D721Med (cell line): ENCODE measurements around the gene CSTB.

Source experiments
- DNase-seq: peaks from one replicate; pipeline ENCODE4 v3.0.0; 2011; ENCODE audit warnings: low spot score; ENCODE audit not compliant: insufficient read length
- FAIRE-seq: peaks from 2 replicates; lab custom pipeline; 2011; peaks lifted over from hg19 to GRCh38; lab: Jason Lieb, UNC
- TF ChIP-seq, protein P1 (sequence below): IDR thresholded peaks from 2 replicates; pipeline ENCODE4 v1.5.1; 2012; ENCODE audit warnings: mild to moderate bottlenecking, control low read depth; ENCODE audit not compliant: insufficient read depth; ENCODE audit errors: missing control alignments

CSTB gene

DNA sequence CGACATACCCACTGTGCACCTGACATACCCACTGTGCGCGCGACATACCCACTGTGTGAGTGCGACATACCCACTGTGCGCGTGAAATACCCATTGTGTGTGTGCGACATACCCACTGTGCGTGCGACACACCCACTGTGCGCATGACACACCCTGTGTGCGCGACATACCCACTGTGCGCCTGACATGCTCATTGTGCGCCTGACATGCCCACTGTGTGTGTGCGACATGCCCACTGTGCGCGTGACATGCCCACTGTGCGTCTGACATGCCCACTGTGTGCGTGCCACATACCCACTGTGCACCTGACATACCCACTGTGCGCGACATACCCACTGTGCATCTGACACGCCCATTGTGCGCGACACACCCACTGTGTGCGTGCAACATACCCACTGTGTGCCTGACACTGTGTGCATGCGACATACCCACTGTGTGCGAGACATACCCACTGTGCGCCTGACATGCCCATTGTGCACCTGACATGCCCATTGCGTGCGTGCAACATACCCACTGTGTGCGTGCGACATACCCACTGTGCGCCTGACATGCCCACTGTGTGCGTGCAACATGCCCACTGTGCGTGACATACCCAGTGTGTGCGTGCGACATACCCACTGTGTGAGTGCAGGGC, 10.8 kb upstream of the CSTB start:
- DNase-seq (no peak), FAIRE-seq (no peak)
- TF ChIP-seq, protein P1, sequence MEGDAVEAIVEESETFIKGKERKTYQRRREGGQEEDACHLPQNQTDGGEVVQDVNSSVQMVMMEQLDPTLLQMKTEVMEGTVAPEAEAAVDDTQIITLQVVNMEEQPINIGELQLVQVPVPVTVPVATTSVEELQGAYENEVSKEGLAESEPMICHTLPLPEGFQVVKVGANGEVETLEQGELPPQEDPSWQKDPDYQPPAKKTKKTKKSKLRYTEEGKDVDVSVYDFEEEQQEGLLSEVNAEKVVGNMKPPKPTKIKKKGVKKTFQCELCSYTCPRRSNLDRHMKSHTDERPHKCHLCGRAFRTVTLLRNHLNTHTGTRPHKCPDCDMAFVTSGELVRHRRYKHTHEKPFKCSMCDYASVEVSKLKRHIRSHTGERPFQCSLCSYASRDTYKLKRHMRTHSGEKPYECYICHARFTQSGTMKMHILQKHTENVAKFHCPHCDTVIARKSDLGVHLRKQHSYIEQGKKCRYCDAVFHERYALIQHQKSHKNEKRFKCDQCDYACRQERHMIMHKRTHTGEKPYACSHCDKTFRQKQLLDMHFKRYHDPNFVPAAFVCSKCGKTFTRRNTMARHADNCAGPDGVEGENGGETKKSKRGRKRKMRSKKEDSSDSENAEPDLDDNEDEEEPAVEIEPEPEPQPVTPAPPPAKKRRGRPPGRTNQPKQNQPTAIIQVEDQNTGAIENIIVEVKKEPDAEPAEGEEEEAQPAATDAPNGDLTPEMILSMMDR = no peak

DNA sequence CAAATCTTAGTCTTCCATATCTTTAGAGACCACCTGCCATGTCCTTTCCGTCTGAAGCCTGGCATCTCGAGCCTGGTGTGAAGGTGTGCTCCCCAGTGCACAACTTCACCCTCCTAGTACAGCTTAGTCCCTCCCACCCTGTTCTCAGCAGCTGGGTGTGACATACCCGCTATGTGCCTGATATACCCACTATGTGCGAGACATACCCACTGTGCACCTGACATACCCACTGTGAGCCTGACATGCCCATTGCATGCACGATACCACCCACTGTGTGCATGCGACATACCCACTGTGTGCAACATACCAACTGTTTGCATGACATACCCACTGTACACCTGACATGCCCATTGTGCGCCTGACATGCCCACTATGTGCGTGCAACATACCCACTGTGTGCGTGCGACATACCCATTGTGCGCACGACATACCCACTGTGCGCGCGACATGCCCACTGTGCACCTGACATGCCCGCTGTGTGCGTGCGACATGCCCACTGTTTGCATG, 10.2 kb upstream of the CSTB start:
- no peak for DNase-seq
- TF ChIP-seq, protein P1 = no peak
- no peak for FAIRE-seq

DNA sequence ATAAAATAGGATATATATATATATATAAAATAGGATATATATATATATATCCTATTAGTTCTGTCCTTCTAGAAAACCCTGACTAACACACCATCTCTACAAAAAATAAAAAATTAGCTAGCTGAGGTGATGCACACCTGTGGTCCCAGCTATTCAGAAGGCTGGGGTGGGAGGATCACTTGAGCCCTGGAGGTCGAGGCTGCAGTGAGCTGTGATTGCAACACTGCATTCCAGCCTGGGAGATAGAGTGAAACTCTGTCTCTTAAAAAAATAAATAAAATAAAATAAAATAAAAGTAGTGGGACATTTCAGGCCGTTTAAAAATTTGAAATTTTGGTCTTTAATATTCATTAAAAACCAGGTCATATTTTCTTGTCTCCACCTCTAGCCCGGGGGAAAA, 9.0 kb upstream of the CSTB start:
- TF ChIP-seq, protein P1 = no peak
- DNase-seq (no peak), FAIRE-seq (no peak)

DNA sequence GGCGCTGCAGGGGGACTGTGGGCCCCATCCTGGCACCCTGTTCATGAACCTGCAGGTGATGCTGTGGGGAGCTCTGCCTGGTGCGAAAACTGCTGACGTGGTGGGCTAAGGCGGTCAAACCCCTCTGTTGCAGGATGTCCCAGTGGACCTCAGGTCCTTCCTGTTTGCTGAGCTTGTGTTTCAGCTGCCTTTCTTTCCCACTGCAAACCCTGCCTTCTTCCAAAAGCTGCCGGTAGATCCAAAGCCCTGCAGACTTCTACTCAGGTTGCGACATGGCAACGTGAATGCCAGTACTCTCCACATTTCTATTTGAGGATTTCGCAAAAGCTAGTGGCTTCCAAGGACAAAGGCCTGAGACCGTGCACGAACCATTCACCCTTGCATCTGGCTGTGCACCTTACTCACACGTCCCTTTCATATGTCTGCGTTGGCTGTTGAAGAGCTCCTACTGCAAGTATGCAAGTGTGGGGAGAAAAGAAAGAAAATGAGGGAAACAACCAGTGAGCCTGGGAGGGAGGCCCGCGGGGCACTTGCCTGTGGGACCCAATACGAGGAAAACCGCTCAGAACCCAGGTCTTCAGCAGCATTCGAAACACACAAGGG, 7.1 kb upstream of the CSTB start:
- FAIRE-seq (no peak), DNase-seq (no peak)
- TF ChIP-seq, protein P1 = no peak

DNA sequence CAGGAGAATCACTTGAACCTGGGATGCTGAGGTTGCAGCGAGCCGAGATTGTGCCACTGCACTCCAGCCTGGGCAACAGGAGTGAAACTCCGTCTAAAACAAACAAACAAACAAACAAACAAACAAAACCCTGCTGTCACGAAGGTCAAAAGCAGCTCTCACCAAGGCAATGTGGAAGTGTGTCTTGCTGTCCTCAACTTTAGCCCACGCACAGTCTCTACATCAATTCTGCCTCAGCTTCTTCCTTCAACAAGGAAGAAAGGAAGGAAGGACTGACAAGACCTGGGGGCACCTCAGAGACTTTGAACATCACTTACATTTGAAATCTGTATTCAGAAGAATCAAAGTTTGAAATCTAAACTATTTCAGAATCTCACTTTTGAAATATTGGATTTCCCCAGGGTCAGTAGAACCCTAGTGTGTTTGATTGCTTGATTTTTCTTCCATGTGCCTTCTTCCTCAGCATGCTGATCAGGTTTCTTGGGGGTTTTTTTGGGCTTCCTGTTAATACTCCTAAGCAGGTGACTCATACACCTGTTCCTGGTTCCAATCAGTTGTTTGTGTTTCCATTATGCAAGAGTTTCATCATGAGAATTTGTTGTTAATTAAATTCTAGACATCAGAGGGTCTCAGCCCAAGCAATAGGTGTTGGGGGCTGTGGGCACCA, 6.5 kb upstream of the CSTB start:
- no peak for DNase-seq
- FAIRE-seq = no peak
- TF ChIP-seq, protein P1 = no peak

DNA sequence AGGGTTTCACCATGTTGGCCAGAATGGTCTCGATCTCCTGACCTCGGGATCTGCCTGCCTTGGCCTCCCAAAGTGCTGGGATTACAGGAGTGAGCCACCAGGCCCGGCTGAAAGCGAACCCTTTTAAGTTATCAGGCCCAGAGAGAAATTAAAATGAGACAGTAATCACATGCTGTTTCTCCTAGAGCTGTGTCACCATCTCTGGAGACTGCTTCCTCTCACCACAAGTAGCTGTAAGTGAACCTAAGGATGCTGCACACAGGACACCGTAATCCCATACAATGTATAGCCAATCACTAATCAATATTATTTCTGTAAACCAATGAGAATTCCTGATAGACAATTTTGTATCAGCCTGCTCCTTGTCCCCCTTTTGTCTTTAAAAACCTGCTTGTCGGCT, 5.7 kb upstream of the CSTB start:
- DNase-seq (no peak), FAIRE-seq (no peak)
- TF ChIP-seq, protein P1 = no peak
